BJ (cell line): ENCODE results near the gene SFPQ. TPM values are rescaled to one million over a fixed set of nuclear protein-coding genes. Genes with fewer than 3 reads are reported as not detected.
"Not testable (repeated sequence)": the region's sequence is repeated elsewhere in the genome, so short reads cannot be mapped to it uniquely, and the experiment has no call there.

Source experiments
- CTCF ChIA-PET: fragments of 350-600 bp; formaldehyde crosslinking; extraction: SDS; loops from one replicate; lab custom pipeline; 2021; ENCODE audit warnings: antibody characterized with exemption, inconsistent platforms; lab: Yijun Ruan, JAX
- POLR2A ChIA-PET: fragments of 300-600 bp; sonication (Branson Sonifier 250); formaldehyde crosslinking; extraction: SDS; loops from one replicate; lab custom pipeline; 2021; ENCODE audit warnings: antibody characterized with exemption; lab: Charles Lee
- DNase-seq: peaks from one replicate; pipeline ENCODE4 v3.0.0-alpha.2; 2011; ENCODE audit warnings: low read depth
- H3K27me3 ChIP-seq: 2 replicates; pipeline ENCODE4 v1.6.0; 2011; ENCODE audit warnings: low read length; ENCODE audit not compliant: control insufficient read depth, insufficient read depth
- H3K36me3 ChIP-seq: 2 replicates; pipeline ENCODE4 v1.5.1; 2011; ENCODE audit warnings: low read length; ENCODE audit not compliant: control insufficient read depth, insufficient read depth
- H3K4me3 ChIP-seq: 2 replicates; pipeline ENCODE4 v1.5.1; 2011; ENCODE audit warnings: low read depth, mild to moderate bottlenecking, control low read depth, low read length
- polyA plus RNA-seq: library from polyadenylated mRNA; depleted of rRNA; stranded (reverse); fragments of >200 nt; gene quantifications from 2 replicates; pipeline ENCODE4 v1.2.3, GENCODE V29; 2011
- TF ChIP-seq, protein P1 (sequence below): IDR thresholded peaks from 2 replicates; pipeline ENCODE4 v1.5.1; 2011; ENCODE audit warnings: low read depth, mild to moderate bottlenecking, control low read depth, inconsistent platforms, low read length, moderate library complexity; ENCODE audit not compliant: insufficient read depth

Gene SFPQ
- polyA plus RNA-seq, 1 experiment = 27.3 TPM

GRCh38 chr1:35172022-35172421, 20.9 kb downstream of the SFPQ start:
- no peak for DNase-seq
- ChIA-PET POLR2A (no interaction called here), CTCF (interaction anchor here (0.8 to 1.2 kb wide), 3 partner anchors 12 to 181 kb away, joined by 3 to 6 read pairs (median 5); no protein-coding TSS in a partner anchor)
- TF ChIP-seq, protein P1, sequence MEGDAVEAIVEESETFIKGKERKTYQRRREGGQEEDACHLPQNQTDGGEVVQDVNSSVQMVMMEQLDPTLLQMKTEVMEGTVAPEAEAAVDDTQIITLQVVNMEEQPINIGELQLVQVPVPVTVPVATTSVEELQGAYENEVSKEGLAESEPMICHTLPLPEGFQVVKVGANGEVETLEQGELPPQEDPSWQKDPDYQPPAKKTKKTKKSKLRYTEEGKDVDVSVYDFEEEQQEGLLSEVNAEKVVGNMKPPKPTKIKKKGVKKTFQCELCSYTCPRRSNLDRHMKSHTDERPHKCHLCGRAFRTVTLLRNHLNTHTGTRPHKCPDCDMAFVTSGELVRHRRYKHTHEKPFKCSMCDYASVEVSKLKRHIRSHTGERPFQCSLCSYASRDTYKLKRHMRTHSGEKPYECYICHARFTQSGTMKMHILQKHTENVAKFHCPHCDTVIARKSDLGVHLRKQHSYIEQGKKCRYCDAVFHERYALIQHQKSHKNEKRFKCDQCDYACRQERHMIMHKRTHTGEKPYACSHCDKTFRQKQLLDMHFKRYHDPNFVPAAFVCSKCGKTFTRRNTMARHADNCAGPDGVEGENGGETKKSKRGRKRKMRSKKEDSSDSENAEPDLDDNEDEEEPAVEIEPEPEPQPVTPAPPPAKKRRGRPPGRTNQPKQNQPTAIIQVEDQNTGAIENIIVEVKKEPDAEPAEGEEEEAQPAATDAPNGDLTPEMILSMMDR = no peak
- H3K36me3 ChIP-seq = peaks cover 6% of the 10 kb centered on the region
- H3K27me3 ChIP-seq = no peaks in the 10 kb centered on the region
- no peak overlapping the region for H3K4me3 ChIP-seq

DNA sequence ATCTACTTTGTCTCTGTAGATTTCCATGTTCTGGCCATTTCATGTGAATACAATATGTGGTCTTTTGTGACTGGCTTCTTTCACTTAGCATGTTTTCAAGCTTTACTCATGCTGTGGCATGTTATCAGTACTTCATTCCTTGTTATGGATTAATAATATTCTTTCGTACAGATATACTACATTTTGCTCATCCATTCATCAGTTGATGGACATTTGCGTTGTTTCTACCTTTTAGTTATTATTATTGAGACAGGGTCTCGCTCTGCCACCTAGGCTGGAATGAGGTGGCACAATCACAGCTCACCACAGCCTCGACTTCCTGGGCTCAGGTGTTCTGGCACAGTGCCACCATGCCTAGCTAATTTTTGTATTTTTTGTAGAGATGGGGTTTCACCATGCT, 21.4 kb downstream of the SFPQ start:
- peaks cover 4% of the 10 kb centered on the region for H3K36me3 ChIP-seq
- H3K4me3 ChIP-seq = no peak overlapping the region
- POLR2A ChIA-PET = interaction anchor here (0.6 kb wide), 1 partner anchor 160 kb away, joined by 4 read pairs; no protein-coding TSS in a partner anchor
- CTCF ChIA-PET = interaction anchor here (0.6 to 1.2 kb wide), 3 partner anchors 50 to 181 kb away, joined by 3 to 6 read pairs (median 3); no protein-coding TSS in a partner anchor
- no peaks in the 10 kb centered on the region for H3K27me3 ChIP-seq
- TF ChIP-seq, protein P1 = no peak
- DNase-seq = no peak

- no peak for DNase-seq
- Histone ChIP-seq H3K36me3 (no peaks in the 10 kb centered on the region), H3K27me3 (no peaks in the 10 kb centered on the region), H3K4me3 (no peak overlapping the region)
- ChIA-PET CTCF (no interaction called here), POLR2A (no interaction called here)
- TF ChIP-seq, protein P1 = no peak
Measured at GRCh38 chr1:35164893-35165292, 28.1 kb downstream of the SFPQ start.

GRCh38 chr1:35151220-35151619, 41.7 kb downstream of the SFPQ start:
- TF ChIP-seq, protein P1 = no peak
- Histone ChIP-seq H3K27me3 (no peaks in the 10 kb centered on the region), H3K36me3 (no peaks in the 10 kb centered on the region), H3K4me3 (no peak overlapping the region)
- CTCF ChIA-PET = no interaction called here
- POLR2A ChIA-PET = no interaction called here
- DNase-seq = no peak

DNA sequence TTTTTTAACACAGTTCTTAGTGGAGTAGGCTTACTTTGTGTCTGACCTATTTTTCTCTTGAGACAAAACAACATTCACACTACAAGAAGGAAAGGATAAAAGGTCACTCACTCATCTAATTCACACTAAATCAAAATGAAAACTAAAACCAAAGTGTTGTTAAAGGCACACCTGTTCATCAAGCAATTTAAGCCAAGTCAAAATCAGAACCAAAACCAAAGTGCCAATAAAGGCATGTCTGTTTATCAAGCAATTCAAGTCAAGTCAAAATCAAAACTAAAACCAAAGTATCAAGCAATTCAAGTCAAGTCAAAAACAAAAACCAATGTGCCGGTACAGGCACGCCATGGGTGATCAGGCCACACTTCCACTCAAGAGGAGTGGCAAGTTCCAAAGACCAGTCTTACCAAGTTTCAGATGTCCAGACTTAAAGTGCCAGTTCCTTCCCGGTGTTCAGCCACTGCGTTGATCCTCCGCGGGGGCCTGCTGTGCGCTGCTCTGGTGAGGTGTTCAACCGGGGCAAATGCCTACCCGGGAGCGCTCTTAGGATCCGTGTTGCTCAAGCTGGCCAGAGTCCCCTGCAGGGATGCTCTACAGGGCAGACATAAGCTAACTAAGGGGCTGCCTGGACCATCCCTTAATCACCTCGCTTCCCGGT, 46.9 kb downstream of the SFPQ start:
- POLR2A ChIA-PET, H3K36me3 ChIP-seq, DNase-seq, CTCF ChIA-PET, H3K4me3 ChIP-seq, H3K27me3 ChIP-seq: not testable (repeated sequence)
